ENCODE data around the gene CLEC19A.

DNA sequence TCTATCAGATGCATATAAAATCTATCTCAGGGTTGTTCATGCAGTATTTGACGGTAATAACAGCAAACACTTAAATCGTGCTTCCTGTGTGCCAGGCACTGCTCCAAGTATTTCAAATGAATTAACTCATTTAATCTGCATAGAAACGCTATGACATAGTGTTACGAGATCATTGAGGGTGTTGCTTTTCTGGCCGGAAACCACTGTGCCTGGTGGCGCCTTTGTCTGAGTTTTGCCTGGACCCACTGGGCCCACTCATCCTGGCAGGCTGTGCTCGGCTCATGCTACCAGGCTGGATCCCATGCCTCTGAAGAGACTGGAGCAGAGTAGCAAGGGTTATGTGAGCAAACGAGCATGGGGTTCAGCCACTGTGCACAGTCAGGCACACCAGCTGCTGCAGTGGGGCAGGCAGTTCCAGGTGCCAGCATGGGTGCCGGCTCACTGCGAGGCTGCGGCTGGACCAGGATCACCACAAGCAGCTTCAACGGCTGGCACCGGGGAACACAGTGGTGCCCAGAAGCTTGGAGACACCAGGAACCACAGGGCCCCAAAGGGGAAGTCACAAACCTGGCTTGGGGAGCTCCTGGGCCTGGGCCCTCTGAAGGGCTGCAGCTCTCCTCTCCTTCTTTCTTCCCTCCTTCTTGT, 45.9 kb upstream of the CLEC19A start:
- TF ChIP-seq, protein P1, sequence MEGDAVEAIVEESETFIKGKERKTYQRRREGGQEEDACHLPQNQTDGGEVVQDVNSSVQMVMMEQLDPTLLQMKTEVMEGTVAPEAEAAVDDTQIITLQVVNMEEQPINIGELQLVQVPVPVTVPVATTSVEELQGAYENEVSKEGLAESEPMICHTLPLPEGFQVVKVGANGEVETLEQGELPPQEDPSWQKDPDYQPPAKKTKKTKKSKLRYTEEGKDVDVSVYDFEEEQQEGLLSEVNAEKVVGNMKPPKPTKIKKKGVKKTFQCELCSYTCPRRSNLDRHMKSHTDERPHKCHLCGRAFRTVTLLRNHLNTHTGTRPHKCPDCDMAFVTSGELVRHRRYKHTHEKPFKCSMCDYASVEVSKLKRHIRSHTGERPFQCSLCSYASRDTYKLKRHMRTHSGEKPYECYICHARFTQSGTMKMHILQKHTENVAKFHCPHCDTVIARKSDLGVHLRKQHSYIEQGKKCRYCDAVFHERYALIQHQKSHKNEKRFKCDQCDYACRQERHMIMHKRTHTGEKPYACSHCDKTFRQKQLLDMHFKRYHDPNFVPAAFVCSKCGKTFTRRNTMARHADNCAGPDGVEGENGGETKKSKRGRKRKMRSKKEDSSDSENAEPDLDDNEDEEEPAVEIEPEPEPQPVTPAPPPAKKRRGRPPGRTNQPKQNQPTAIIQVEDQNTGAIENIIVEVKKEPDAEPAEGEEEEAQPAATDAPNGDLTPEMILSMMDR (conservative IDR thresholded peaks at IDR 0.05; ENCODE audit: low read depth, low read length), result no peak
- TF ChIP-seq EZH2 (IDR thresholded peaks at IDR 0.05; ENCODE audit: borderline replicate concordance, low read depth, low read length, poor library complexity, severe bottlenecking), result no peak
